Measurements from ENCODE around the gene PIAS4.

- no peak for TF ChIP-seq CTCF (IDR thresholded peaks at IDR 0.05; ENCODE audit: insufficient read depth, low read depth, low read length)
- no peak for TF ChIP-seq EZH2 (IDR thresholded peaks at IDR 0.05; ENCODE audit: insufficient read depth, low read length)
These were observed 27.7 kb upstream of the PIAS4 start for GRCh38 chr19:3979674-3980352.

Data from astrocyte (in vitro differentiated cells and primary cell).